GM13976 (cell line): ENCODE results near the gene GNAT2.

Experiments
- DNase-seq: peaks from one replicate; pipeline ENCODE4 v3.0.0; 2012; ENCODE audit warnings: low spot score
- CTCF ChIP-seq: IDR thresholded peaks from 2 replicates; pipeline ENCODE4 v1.5.1; 2012; ENCODE audit warnings: borderline replicate concordance, mild to moderate bottlenecking; ENCODE audit not compliant: insufficient read depth; ENCODE audit errors: extremely low read depth, missing control alignments, control extremely low read depth
- in situ Hi-C: fragments of 300-500 bp; cut with MboI; formaldehyde crosslinking; loops from one replicate; pipeline ENCODE4 v1.12.0; 2022; ENCODE audit warnings: low sequenced_read_pairs, mixed read lengths, inconsistent platforms; ENCODE audit not compliant: unreplicated experiment

GNAT2 gene

GRCh38 chr1:109631513-109632505, 12.4 kb upstream of the GNAT2 start:
- no peak for TF ChIP-seq CTCF
- no peak for DNase-seq
- in situ Hi-C loops: no loop called here

GRCh38 chr1:109630898-109631512, 11.6 kb upstream of the GNAT2 start:
- no peak for DNase-seq
- no peak for TF ChIP-seq CTCF
- in situ Hi-C loops: no loop called here

GRCh38 chr1:109630081-109630897, 10.9 kb upstream of the GNAT2 start:
- DNase-seq: peak; percentile 75
- TF ChIP-seq CTCF: peak; percentile 28
- in situ Hi-C loops: no loop called here

GRCh38 chr1:109629372-109630030, 10.1 kb upstream of the GNAT2 start:
- in situ Hi-C loops: no loop called here
- peak; percentile 22 for DNase-seq
- TF ChIP-seq CTCF: no peak

- in situ Hi-C loops: no loop called here
- TF ChIP-seq CTCF: no peak
- DNase-seq: no peak
Measured at GRCh38 chr1:109628540-109629321, 9.3 kb upstream of the GNAT2 start.
